Endometrium (tissue), 2 donors: ENCODE results near the gene IQCE.

ENCODE experiments used
- FAIRE-seq: peaks from 2 replicates; lab custom pipeline; 2012; peaks lifted over from hg19 to GRCh38; lab: Jason Lieb, UNC
- donor health status: control.
- donor health status: control.

Gene IQCE

GRCh38 chr7:2558629-2559282 is at the start of gene IQCE:
Gene IQCE, plus strand, starts transcription at chr7:2558979. Its CDS starts 203 bp downstream, at chr7:2559182.
- FAIRE-seq: no peak

- no peak for FAIRE-seq
Measured at GRCh38 chr7:2509298-2509906, 49.4 kb upstream of the IQCE start.

GRCh38 chr7:2510130-2510776 is 48.5 kb upstream of the IQCE start:
- no peak for FAIRE-seq

- no peak for FAIRE-seq
Measured at GRCh38 chr7:2510909-2511768, 47.6 kb upstream of the IQCE start.

GRCh38 chr7:2511769-2512168 is 47.0 kb upstream of the IQCE start:
- no peak for FAIRE-seq

GRCh38 chr7:2512179-2512661 is 46.6 kb upstream of the IQCE start:
- no peak for FAIRE-seq

GRCh38 chr7:2512713-2513112 is 46.1 kb upstream of the IQCE start:
- FAIRE-seq: no peak

- no peak for FAIRE-seq
Measured at GRCh38 chr7:2513702-2514101, 45.1 kb upstream of the IQCE start.

GRCh38 chr7:2514473-2515423 is 44.0 kb upstream of the IQCE start:
- no peak for FAIRE-seq

GRCh38 chr7:2515424-2516193 is 43.2 kb upstream of the IQCE start:
- FAIRE-seq: no peak

- no peak for FAIRE-seq
Measured at GRCh38 chr7:2516194-2516555, 42.6 kb upstream of the IQCE start.

- no peak for FAIRE-seq
Measured at GRCh38 chr7:2517026-2517425, 41.8 kb upstream of the IQCE start.

GRCh38 chr7:2517678-2518507 is 40.9 kb upstream of the IQCE start:
- no peak for FAIRE-seq

GRCh38 chr7:2518737-2519118 is 40.1 kb upstream of the IQCE start:
- no peak for FAIRE-seq

- no peak for FAIRE-seq
Measured at GRCh38 chr7:2519119-2519930, 39.5 kb upstream of the IQCE start, which contains the start of gene LFNG. Gene LFNG, plus strand, starts transcription at chr7:2519774. Its CDS starts 88 bp downstream, at chr7:2519862.

GRCh38 chr7:2520131-2520760 is 38.5 kb upstream of the IQCE start:
- no peak for FAIRE-seq

- no peak for FAIRE-seq
Measured at GRCh38 chr7:2520761-2521290, 38.0 kb upstream of the IQCE start.

- no peak for FAIRE-seq
Measured at GRCh38 chr7:2521341-2521745, 37.4 kb upstream of the IQCE start.
